NCI-H146 (cell line): ENCODE data around the gene EIF5B.
A peak's percentile ranks its signal among the peaks of the same experiment; 100 is the strongest.
"Not testable (repeated sequence)": the region's sequence is repeated elsewhere in the genome, so short reads cannot be mapped to it uniquely, and the experiment has no call there.

Experiments
- DNase-seq: peaks from one replicate; lab custom pipeline; 2025; lab: John Stamatoyannopoulos, UW

The EIF5B gene, protein sequence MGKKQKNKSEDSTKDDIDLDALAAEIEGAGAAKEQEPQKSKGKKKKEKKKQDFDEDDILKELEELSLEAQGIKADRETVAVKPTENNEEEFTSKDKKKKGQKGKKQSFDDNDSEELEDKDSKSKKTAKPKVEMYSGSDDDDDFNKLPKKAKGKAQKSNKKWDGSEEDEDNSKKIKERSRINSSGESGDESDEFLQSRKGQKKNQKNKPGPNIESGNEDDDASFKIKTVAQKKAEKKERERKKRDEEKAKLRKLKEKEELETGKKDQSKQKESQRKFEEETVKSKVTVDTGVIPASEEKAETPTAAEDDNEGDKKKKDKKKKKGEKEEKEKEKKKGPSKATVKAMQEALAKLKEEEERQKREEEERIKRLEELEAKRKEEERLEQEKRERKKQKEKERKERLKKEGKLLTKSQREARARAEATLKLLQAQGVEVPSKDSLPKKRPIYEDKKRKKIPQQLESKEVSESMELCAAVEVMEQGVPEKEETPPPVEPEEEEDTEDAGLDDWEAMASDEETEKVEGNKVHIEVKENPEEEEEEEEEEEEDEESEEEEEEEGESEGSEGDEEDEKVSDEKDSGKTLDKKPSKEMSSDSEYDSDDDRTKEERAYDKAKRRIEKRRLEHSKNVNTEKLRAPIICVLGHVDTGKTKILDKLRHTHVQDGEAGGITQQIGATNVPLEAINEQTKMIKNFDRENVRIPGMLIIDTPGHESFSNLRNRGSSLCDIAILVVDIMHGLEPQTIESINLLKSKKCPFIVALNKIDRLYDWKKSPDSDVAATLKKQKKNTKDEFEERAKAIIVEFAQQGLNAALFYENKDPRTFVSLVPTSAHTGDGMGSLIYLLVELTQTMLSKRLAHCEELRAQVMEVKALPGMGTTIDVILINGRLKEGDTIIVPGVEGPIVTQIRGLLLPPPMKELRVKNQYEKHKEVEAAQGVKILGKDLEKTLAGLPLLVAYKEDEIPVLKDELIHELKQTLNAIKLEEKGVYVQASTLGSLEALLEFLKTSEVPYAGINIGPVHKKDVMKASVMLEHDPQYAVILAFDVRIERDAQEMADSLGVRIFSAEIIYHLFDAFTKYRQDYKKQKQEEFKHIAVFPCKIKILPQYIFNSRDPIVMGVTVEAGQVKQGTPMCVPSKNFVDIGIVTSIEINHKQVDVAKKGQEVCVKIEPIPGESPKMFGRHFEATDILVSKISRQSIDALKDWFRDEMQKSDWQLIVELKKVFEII

GRCh38 chr2:99337113-99338028 is at the start of gene EIF5B:
Gene EIF5B, plus strand, starts transcription at chr2:99337389. Its CDS starts 166 bp downstream, at chr2:99337555.
- peak; percentile 97 for DNase-seq

DNA sequence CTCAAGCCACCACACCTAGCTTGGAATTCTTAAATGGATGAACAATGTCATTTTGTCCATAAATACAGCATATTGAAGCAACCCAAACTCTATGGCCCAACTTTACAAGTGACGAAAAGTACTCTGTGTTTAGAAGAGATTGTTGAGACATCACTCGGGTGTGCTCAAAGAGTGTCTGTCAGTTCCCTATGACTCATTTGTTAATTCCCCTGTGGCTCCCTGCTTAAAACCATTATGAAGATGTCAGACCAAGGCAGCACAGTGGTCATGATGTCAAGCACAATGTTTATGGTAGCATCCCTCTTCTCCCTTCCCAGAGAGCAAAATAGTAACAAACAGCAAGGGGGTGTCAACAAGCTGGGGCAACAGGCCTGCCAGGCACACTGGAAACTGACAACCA is 39.2 kb upstream of the EIF5B start:
- no peak for DNase-seq

DNA sequence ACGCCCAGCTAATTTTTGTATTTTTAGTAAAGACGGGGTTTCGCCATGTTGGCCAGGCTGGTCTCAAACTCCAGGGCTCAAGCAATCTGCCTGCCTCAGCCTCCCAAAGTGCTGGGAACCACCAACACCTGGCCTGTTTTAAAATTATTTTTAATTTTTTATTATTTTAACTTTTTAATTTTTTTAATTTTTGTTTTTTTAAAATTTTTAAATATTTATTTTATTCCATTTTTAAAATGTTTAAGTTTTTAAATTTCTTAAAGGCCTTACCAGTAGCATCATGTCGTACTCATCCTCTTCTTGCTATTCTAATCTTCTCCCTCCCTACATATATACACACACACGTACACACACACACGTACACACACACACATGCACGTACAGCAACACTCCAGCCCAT is 37.6 kb upstream of the EIF5B start:
- DNase-seq, result no peak

DNA sequence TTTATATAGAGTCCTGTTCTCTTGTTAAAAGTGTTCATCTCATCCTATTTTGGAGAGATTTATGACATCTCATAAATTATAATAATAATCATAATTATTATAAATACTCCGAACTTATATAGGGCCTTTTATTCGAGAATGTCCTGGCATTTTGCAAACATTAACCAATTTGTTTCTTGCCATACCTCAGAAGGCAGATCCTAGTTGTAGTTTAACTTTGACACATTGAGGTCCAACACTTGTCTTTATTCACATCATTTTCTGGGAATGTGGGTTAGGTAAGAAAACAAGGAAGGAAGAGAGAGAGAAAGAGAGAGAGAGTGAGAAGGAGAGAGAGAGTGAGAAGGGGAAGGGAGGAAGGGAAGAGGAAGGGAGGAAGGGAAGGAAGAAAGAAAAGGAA is 36.1 kb upstream of the EIF5B start, which contains the start of gene LYG1:
Gene LYG1 (minus strand): TSS at position 101 of the 400 bp plus-strand sequence. CDS start 5,527 bp downstream, outside the sequence.
- not testable (repeated sequence) for DNase-seq

DNA sequence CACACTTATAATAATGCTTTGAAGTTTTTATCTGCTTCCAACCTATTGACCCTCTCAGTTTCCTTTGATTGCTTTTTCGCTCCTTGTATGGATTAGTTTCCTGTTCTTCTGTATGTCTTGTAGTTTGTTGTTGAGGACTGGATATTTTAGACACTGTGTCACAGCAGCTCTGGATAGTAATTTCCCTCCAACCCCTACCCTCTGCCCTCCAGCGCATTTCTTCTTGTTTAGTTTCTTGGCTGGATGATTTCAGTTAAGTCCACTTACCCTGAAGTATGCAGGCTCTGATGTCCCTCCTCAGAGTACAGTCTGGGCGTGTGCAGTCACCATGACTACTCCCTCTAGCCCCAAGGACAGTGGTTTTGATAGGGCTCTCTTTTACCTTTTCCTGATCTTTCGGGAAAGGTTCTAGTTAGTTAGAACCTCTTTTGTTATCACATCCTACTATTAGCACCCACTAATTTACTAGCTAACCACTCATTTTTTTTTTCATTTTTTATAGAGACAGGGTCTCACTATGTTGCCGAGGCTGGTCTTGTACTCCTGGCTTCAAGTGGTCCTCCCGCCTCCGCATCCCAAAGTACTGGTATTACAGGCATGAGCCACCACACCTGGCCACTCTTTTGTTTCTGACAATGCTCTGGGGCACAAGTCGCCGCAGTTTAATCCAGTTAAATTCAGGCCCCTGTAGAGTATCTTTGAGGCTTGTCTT is 19.9 kb upstream of the EIF5B start:
- no peak for DNase-seq

DNA sequence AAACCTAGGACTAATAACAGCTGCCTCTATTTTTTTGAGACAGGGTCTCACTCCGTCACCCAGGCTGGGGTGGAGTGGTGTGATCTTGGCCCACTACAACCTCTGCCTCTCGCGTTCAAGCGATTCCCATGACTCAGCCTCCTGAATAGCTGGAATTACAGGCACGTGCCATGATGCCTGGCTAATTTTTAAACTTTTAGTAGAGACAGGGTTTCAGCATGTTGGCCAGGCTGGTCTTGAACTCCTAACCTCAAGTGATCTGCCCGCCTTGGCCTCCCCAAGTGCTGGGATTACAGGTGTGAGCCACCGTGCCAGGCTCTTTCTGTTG is 19.4 kb upstream of the EIF5B start:
- not testable (repeated sequence) for DNase-seq

- no peak for DNase-seq
Observed at GRCh38 chr2:99325384-99325783, 11.8 kb upstream of the EIF5B start.

GRCh38 chr2:99335911-99336803 is 1.0 kb upstream of the EIF5B start, which contains the start of gene TXNDC9:
Gene TXNDC9, minus strand, starts transcription at chr2:99336333. Its CDS starts 3,123 bp downstream, at chr2:99333210.
- peak; percentile 99 for DNase-seq

DNA sequence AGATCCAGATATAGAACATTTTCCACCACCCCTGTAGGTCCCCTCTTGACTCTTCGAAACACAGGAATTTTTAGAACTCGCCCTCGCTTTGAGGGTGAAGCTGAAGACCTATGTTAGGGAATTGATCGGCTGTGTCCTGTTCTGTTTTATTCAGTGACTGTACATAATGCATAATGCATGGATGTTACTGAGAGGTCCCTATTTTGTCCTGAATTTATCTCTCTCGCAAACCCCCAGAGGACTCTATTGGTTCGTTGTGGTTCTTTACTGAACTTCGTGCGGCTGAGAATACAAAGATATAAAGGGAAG is 431 bp upstream of the EIF5B start:
- DNase-seq, result no peak

DNA sequence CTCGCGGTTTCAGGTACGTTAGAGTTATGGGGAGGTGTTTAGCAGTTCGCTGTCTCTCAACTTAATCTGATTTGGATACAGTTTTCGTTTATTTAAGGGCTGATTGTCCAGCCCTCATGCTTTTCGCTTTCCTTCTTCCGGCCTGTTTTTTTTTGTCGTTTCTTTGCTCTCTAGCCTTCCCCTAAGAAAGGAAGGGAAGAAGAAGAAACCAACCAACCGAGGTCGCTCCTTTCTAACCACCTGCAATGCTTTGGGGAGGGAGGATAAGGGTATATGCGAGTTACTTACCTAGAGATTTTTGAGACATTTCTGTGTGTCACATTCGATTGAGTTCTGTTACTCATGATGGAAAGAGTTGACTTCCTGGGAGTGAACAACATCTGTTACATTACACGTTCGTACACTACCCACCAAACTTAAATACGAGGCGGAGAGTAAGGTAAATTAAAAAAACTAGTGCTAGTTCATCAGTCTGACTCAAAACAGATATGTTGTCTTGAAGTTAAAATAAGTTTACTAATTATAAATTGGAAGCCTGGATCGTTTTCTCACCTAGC is 918 bp downstream of the EIF5B start:
- peak; percentile 42 for DNase-seq

DNA sequence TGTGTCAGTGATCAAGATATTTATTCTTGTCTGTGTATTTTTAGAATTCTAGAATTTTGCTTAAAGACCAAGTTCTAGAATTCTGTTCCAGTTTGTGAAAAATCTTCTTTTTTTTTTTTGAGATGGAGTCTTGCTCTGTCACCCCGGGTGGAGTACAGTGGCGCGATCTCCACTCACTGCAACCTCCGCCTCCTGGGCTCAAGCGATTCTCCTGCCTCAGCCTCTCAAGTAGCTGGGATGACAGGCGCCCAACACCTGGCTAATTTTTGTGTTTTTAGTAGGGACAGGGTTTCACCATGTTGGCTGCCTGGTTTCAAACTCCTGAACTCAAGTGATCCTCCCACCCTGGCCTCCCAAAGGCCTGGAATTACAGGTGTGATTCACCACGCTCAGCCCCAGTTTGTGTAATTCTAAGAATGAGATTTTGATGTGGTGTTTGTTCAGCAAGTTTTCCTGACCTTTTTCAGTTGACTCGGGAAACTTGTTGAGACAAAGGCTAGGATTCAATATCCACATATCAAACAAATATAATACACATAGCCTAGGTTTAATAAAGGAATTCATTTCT is 3.6 kb downstream of the EIF5B start:
- no peak for DNase-seq

DNA sequence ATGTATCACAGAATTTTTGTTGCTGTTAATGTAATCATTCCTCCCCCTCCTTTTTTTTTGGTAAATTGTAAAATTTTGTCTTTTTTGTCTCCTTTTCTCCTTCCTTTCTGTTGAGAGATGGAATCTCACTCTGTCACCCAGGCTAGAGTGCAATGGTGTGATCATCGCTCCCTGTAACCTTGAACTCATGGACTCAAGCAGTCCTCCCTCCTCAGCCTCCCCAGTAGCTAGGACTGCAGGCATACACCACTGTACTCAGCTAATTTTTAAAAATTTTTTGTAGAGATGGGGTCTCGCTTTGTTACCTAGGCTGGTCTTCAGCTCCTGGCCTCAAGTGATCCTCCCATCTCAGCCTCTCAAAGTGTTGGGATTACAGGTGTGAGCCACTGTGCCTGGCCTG is 5.3 kb downstream of the EIF5B start:
- DNase-seq, result no peak

GRCh38 chr2:99345446-99345845 is 8.3 kb downstream of the EIF5B start:
- not testable (repeated sequence) for DNase-seq

DNA sequence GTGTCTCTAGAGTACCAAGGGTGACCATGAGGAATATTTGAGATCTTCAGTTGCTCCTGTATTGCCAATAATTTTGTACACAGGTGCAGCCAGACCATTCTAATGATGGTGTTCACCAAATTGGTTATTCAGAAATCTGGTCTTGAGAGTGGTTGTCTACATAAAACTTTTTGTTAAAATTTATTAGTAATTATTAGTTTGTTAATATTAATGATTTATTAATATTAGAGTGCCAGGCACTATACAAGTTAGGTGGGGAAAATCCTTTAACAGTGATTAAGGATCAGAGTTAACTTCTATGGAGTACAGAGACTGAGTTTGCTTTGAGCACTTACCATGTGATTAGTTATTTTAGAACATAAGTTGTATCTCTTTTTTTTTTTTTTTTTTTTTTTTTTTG is 9.0 kb downstream of the EIF5B start:
- no peak for DNase-seq

- no peak for DNase-seq
Observed at GRCh38 chr2:99348173-99348572, 11.0 kb downstream of the EIF5B start.

DNA sequence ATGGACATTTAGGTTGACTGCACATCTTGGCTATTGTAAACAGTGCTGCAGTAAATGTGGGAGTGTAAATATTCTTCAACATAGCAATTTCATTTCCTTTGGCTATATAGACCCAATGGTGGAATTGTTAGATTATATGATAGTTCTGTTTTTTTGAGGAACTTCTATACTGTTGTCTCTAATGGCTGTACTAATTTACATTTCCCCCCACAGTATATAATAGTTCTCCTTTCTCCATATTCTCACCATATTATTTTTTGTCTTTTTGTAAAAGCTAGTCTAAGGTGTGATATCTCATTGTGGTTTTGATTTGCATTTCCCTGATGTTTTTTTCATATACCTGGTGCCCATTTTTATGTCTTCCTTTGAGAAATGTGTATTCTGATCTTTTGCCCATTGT is 13.0 kb downstream of the EIF5B start:
- no peak for DNase-seq

GRCh38 chr2:99354070-99354469 is 16.9 kb downstream of the EIF5B start:
- no peak for DNase-seq

DNA sequence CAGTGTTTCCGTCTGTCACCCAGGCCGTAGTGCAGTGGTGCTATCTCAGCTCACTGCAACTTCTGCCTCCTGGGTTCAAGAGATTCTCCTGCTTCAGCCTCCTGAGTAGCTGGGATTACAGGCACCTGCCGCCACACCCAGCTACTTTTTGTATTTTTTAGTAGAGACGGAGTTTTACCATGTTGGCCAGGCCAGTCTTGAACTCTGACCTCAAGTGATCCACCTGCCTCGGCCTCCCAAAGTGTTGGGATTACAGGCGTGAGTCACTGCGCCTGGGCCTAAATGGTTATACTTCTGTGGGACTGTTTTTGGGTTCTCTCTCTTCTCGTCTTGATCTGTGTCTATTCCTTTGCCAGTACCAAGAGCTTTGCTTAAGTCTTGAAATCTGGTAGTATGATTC is 17.6 kb downstream of the EIF5B start:
- DNase-seq, result not testable (repeated sequence)

GRCh38 chr2:99356853-99357252 is 19.7 kb downstream of the EIF5B start:
- no peak for DNase-seq
